ENCODE measurements around the gene THSD7A. TPM values are rescaled to one million over a fixed set of nuclear protein-coding genes. Genes with fewer than 3 reads are reported as not detected.

The THSD7A gene
- total and polyA plus RNA-seq, 10 of the 15 experiments (the other 5 are each of a cell fraction or from before 2014, with no cell fraction given), result 0.03 to 0.09 (median 0.03) TPM; not detected in 7

DNA sequence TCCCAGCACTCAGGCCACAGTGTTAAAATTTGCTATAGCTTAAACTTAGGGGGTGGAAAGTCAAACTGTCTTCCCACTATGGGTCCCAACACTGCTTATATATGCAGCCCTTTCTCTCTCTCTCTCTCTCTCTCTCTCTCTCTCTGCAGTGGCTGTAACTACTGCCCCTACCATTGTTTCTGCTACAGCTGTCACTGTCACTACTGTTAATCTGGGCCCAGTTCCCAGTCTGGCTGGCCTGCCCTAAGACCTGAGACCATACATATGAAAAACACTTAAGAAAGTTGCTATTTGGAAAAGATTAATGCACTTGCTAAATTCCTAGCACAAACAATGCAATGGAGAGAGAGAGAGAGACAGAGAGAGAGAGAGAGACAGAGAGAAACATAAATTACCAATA lies 78.6 kb downstream of the THSD7A start (continued):
- TF ChIP-seq, protein P1, sequence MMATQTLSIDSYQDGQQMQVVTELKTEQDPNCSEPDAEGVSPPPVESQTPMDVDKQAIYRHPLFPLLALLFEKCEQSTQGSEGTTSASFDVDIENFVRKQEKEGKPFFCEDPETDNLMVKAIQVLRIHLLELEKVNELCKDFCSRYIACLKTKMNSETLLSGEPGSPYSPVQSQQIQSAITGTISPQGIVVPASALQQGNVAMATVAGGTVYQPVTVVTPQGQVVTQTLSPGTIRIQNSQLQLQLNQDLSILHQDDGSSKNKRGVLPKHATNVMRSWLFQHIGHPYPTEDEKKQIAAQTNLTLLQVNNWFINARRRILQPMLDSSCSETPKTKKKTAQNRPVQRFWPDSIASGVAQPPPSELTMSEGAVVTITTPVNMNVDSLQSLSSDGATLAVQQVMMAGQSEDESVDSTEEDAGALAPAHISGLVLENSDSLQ (IDR thresholded peaks at IDR 0.05), result no peak

DNA sequence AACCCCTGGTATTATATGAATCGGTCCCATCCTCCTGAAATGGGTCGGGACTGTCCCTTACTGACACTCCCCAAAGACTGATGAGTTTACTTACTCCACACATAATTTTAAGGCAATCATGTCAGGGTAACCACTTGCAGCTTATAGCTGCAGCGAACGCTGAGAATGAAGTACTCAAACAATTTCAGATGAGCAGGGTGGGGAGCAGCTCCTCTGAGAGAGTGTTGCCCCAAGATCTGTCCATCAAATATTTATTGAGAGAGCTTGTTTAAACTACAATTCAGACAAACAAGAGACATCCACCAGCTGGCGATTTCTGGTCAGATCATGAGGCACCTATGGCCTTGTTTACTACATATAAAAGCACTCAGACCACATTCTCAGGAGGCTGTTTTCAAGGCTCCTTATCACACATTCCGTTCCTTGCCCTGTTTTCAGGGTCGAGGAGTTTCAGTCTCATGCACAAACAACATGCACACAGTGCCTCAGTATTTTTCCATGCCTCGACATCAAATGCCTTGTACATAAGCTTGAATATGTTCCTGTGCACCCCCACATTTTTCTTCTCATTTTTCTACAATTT lies 80.1 kb downstream of the THSD7A start:
- Histone ChIP-seq H3K4me3 (no peak overlapping the region), H2AFZ (ENCODE audit: control insufficient read depth, low read depth, low read length) (no peak overlapping the region), H4K20me1 (ENCODE audit: control insufficient read depth, insufficient read depth) (no peaks in the 10 kb centered on the region), H3K9ac (ENCODE audit: control insufficient read depth, insufficient read depth, low read length) (no peak overlapping the region), H3K4me2 (ENCODE audit: control insufficient read depth, insufficient read depth) (no peak overlapping the region), H3K79me2 (ENCODE audit: control insufficient read depth, insufficient read depth, low read length) (no peaks in the 10 kb centered on the region), H3K27me3 (replicated peaks in 1 of 2; ENCODE audit: control insufficient read depth in 2 of 2, insufficient read depth in 2 of 2, low read length in 1 of 2) (no peaks in the 10 kb centered on the region), H3K9me3 (replicated peaks; ENCODE audit: control insufficient read depth, insufficient read depth, low read length) (no peaks in the 10 kb centered on the region), H3K4me1 (ENCODE audit: control insufficient read depth, insufficient read depth, low read length) (no peaks in the 10 kb centered on the region), H3K36me3 (ENCODE audit: control insufficient read depth in 2 of 2, insufficient read depth in 2 of 2, low read length in 1 of 2) (no peaks in the 10 kb centered on the region), H3K27ac (ENCODE audit: control insufficient read depth, insufficient read depth) (no peak overlapping the region)
- no TSS peak for BruUV-seq (replicated peaks)
- SMC1A ChIA-PET (ENCODE audit: uncharacterized antibody, unreplicated experiment), result interaction anchor here (0.7 kb wide), 1 partner anchor 82 kb away, joined by 4 read pairs; no protein-coding TSS in a partner anchor
- FAIRE-seq (no peak), DNase-seq (ENCODE audit: low read depth, low spot score) (no peak), ATAC-seq (peak; percentile 19; the same call in 1 of the 3 replicates)
- POLR2A ChIA-PET, result no interaction called here
- in situ Hi-C loops (cut with MboI), result no loop called here
- 44% methylated on average over 8 of the region's 8 CpGs for WGBS (ENCODE audit: insufficient coverage, insufficient replicate concordance, low lambda C conversion rate, missing lambda C conversion rate)
- RAD21 ChIA-PET (ENCODE audit: unreplicated experiment), result no interaction called here
- intact Hi-C loops (cut with micrococcal nuclease; ENCODE audit: unreplicated experiment), result no loop called here
- CTCF ChIA-PET, result no interaction called here
- TF ChIP-seq LARP7 (IDR thresholded peaks at IDR 0.05), result no peak
- TF ChIP-seq, protein P2, sequence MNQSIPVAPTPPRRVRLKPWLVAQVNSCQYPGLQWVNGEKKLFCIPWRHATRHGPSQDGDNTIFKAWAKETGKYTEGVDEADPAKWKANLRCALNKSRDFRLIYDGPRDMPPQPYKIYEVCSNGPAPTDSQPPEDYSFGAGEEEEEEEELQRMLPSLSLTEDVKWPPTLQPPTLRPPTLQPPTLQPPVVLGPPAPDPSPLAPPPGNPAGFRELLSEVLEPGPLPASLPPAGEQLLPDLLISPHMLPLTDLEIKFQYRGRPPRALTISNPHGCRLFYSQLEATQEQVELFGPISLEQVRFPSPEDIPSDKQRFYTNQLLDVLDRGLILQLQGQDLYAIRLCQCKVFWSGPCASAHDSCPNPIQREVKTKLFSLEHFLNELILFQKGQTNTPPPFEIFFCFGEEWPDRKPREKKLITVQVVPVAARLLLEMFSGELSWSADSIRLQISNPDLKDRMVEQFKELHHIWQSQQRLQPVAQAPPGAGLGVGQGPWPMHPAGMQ (IDR thresholded peaks at IDR 0.05; ENCODE audit: borderline replicate concordance), result no peak
- no peak for TF ChIP-seq NFYA (IDR thresholded peaks at IDR 0.05; ENCODE audit: borderline replicate concordance, low read depth, low read length)
- no peak for TF ChIP-seq NFXL1 (IDR thresholded peaks at IDR 0.05; ENCODE audit: borderline replicate concordance)
- TF ChIP-seq, protein P3, sequence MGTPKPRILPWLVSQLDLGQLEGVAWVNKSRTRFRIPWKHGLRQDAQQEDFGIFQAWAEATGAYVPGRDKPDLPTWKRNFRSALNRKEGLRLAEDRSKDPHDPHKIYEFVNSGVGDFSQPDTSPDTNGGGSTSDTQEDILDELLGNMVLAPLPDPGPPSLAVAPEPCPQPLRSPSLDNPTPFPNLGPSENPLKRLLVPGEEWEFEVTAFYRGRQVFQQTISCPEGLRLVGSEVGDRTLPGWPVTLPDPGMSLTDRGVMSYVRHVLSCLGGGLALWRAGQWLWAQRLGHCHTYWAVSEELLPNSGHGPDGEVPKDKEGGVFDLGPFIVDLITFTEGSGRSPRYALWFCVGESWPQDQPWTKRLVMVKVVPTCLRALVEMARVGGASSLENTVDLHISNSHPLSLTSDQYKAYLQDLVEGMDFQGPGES (IDR thresholded peaks at IDR 0.05), result no peak
- TF ChIP-seq SP1 (IDR thresholded peaks at IDR 0.05; ENCODE audit: low read depth, low read length), result no peak
- no peak for TF ChIP-seq FOXM1 (IDR thresholded peaks at IDR 0.05; ENCODE audit: low read depth, low read length)
- TF ChIP-seq, protein P4, sequence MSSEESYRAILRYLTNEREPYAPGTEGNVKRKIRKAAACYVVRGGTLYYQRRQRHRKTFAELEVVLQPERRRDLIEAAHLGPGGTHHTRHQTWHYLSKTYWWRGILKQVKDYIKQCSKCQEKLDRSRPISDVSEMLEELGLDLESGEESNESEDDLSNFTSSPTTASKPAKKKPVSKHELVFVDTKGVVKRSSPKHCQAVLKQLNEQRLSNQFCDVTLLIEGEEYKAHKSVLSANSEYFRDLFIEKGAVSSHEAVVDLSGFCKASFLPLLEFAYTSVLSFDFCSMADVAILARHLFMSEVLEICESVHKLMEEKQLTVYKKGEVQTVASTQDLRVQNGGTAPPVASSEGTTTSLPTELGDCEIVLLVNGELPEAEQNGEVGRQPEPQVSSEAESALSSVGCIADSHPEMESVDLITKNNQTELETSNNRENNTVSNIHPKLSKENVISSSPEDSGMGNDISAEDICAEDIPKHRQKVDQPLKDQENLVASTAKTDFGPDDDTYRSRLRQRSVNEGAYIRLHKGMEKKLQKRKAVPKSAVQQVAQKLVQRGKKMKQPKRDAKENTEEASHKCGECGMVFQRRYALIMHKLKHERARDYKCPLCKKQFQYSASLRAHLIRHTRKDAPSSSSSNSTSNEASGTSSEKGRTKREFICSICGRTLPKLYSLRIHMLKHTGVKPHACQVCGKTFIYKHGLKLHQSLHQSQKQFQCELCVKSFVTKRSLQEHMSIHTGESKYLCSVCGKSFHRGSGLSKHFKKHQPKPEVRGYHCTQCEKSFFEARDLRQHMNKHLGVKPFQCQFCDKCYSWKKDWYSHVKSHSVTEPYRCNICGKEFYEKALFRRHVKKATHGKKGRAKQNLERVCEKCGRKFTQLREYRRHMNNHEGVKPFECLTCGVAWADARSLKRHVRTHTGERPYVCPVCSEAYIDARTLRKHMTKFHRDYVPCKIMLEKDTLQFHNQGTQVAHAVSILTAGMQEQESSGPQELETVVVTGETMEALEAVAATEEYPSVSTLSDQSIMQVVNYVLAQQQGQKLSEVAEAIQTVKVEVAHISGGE (CRISPR knock-in tag; IDR thresholded peaks at IDR 0.05), result no peak
- TF ChIP-seq, protein P5, sequence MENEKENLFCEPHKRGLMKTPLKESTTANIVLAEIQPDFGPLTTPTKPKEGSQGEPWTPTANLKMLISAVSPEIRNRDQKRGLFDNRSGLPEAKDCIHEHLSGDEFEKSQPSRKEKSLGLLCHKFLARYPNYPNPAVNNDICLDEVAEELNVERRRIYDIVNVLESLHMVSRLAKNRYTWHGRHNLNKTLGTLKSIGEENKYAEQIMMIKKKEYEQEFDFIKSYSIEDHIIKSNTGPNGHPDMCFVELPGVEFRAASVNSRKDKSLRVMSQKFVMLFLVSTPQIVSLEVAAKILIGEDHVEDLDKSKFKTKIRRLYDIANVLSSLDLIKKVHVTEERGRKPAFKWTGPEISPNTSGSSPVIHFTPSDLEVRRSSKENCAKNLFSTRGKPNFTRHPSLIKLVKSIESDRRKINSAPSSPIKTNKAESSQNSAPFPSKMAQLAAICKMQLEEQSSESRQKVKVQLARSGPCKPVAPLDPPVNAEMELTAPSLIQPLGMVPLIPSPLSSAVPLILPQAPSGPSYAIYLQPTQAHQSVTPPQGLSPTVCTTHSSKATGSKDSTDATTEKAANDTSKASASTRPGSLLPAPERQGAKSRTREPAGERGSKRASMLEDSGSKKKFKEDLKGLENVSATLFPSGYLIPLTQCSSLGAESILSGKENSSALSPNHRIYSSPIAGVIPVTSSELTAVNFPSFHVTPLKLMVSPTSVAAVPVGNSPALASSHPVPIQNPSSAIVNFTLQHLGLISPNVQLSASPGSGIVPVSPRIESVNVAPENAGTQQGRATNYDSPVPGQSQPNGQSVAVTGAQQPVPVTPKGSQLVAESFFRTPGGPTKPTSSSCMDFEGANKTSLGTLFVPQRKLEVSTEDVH (IDR thresholded peaks at IDR 0.05; ENCODE audit: low read depth, partially characterized antibody), result no peak
- no peak for TF ChIP-seq KDM1A (IDR thresholded peaks at IDR 0.05; ENCODE audit: borderline replicate concordance)
